SK-N-SH (cell line): ENCODE results near the gene FTO. TPM values are rescaled to one million over a fixed set of nuclear protein-coding genes. Genes with fewer than 3 reads are reported as not detected.

ENCODE experiments used
- CTCF ChIA-PET: fragments of 300-600, 350-600 bp; formaldehyde crosslinking; extraction: SDS; loops from one replicate; lab custom pipeline; 2021; lab: Yijun Ruan, JAX
- POLR2A ChIA-PET: fragments of 350-600 bp; sonication (Branson Sonifier 250); formaldehyde crosslinking; extraction: SDS; loops from one replicate; lab custom pipeline; 2020; ENCODE audit warnings: antibody characterized with exemption, inconsistent platforms; lab: Yijun Ruan, JAX
- DNase-seq: peaks from one replicate; pipeline ENCODE4 v3.0.0; 2012
- H2AFZ ChIP-seq: fragments of 200-600 bp; sonication (generic); 2 replicates; pipeline ENCODE4 v1.8.1; 2016; ENCODE audit warnings: antibody characterized with exemption, mild to moderate bottlenecking, low read depth
- H3F3A ChIP-seq: fragments of 200-600 bp; sonication (generic); replicated peaks from 2 replicates; pipeline ENCODE3; 2016; ENCODE audit warnings: antibody characterized with exemption, mild to moderate bottlenecking; ENCODE audit not compliant: insufficient read depth
- H3K27ac ChIP-seq, 2 experiments: fragments of 200-500 bp in 1 of 2; fragments of 200-600 bp in 1 of 2; sonication (Bioruptor generic) in 1 of 2; sonication (generic), shearing (Covaris generic) in 1 of 2; 2 replicates each; pipeline versions ENCODE4 v1.5.1 to v1.6.1; 2014 to 2016; ENCODE audit warnings: low read depth in 2 of 2, inconsistent platforms in 1 of 2, low read length in 1 of 2, mild to moderate bottlenecking in 1 of 2, mixed read lengths in 1 of 2
- H3K27me3 ChIP-seq: fragments of 200-600 bp; sonication (generic), shearing (Covaris generic); 2 replicates; pipeline ENCODE4 v1.6.1; 2016; ENCODE audit warnings: mixed run types; ENCODE audit not compliant: insufficient read depth
- H3K36me3 ChIP-seq, 2 experiments: fragments of 200-500 bp in 1 of 2; fragments of 200-600 bp in 1 of 2; sonication (Bioruptor generic) in 1 of 2; sonication (generic) in 1 of 2; replicated peaks in 1 of 2; 2 replicates each; pipeline versions ENCODE3 to v1.5.1; 2014 to 2016; ENCODE audit warnings: low read length in 1 of 2, mild to moderate bottlenecking in 1 of 2; ENCODE audit not compliant: insufficient read depth in 2 of 2, control insufficient read depth in 1 of 2
- H3K4me1 ChIP-seq, 2 experiments: fragments of 200-500 bp in 1 of 2; fragments of 200-600 bp in 1 of 2; sonication (Bioruptor generic) in 1 of 2; sonication (generic), shearing (Covaris generic) in 1 of 2; 2 replicates each; pipeline versions ENCODE4 v1.5.1 to v1.6.1; 2014 to 2016; ENCODE audit warnings: low read depth in 1 of 2, low read length in 1 of 2, mixed run types in 1 of 2; ENCODE audit not compliant: insufficient read depth in 2 of 2, control insufficient read depth in 1 of 2
- H3K4me2 ChIP-seq: fragments of 200-600 bp; sonication (generic), shearing (Covaris generic); 2 replicates; pipeline ENCODE4 v1.6.1; 2017; ENCODE audit warnings: mixed run types
- H3K4me3 ChIP-seq, 2 experiments: fragments of 200-500 bp in 1 of 2; fragments of 200-600 bp in 1 of 2; sonication (Bioruptor generic) in 1 of 2; sonication (generic), shearing (Covaris generic) in 1 of 2; 2 replicates each; pipeline versions ENCODE4 v1.5.1 to v1.8.1; 2014 to 2016; ENCODE audit warnings: low read depth in 2 of 2, inconsistent platforms in 1 of 2, low read length in 1 of 2, mild to moderate bottlenecking in 1 of 2, mixed read lengths in 1 of 2, moderate library complexity in 1 of 2
- H3K79me2 ChIP-seq: fragments of 200-600 bp; sonication (generic); 2 replicates; pipeline ENCODE4 v1.8.1; 2017; ENCODE audit warnings: mild to moderate bottlenecking; ENCODE audit not compliant: insufficient read depth
- H3K9ac ChIP-seq: fragments of 200-600 bp; sonication (generic); 2 replicates; pipeline ENCODE4 v1.6.1; 2017; ENCODE audit warnings: mixed run types
- H3K9me2 ChIP-seq: fragments of 200-600 bp; sonication (generic); 2 replicates; pipeline ENCODE4 v1.6.1; 2017; ENCODE audit warnings: mixed run types
- H3K9me3 ChIP-seq: fragments of 200-600 bp; sonication (generic); 2 replicates; pipeline ENCODE4 v1.6.1; 2017; ENCODE audit warnings: mixed run types, mild to moderate bottlenecking, moderate library complexity
- H4K20me1 ChIP-seq: fragments of 200-600 bp; sonication (generic); 2 replicates; pipeline ENCODE4 v1.6.1; 2017; ENCODE audit warnings: mild to moderate bottlenecking, mixed run types; ENCODE audit not compliant: insufficient read depth
- CHD2 ChIP-seq: fragments of 150-350 bp; IDR thresholded peaks from 2 replicates; pipeline ENCODE4 v1.6.1; 2018; ENCODE audit warnings: low read length; ENCODE audit not compliant: partially characterized antibody
- CTCF ChIP-seq: fragments of 200-600 bp; sonication (generic); IDR thresholded peaks from 2 replicates; pipeline ENCODE4 v1.6.1; 2017; ENCODE audit warnings: antibody characterized with exemption, mild to moderate bottlenecking, moderate library complexity
- ELF1 ChIP-seq: IDR thresholded peaks from 2 replicates; pipeline ENCODE4 v1.4.0; 2012
- FOSL2 ChIP-seq: IDR thresholded peaks from 2 replicates; pipeline ENCODE4 v1.4.0; 2012; ENCODE audit warnings: low read depth, mild to moderate bottlenecking, moderate library complexity, borderline replicate concordance
- FOXJ3 ChIP-seq: sonication (generic); formaldehyde crosslinking; IDR thresholded peaks from 2 replicates; pipeline ENCODE4 v1.5.1; 2020; ENCODE audit warnings: mild to moderate bottlenecking, missing genetic modification reagents
- FOXM1 ChIP-seq: IDR thresholded peaks from 2 replicates; pipeline ENCODE4 v1.4.0; 2012; ENCODE audit warnings: low read depth, mild to moderate bottlenecking
- GABPA ChIP-seq: IDR thresholded peaks from 2 replicates; pipeline ENCODE4 v1.4.0; 2012; ENCODE audit warnings: low read depth, mild to moderate bottlenecking
- IRF3 ChIP-seq: fragments of 150-350 bp; IDR thresholded peaks from 2 replicates; pipeline ENCODE4 v1.6.1; 2016; ENCODE audit warnings: mild to moderate bottlenecking, low read depth, low read length
- MAX ChIP-seq: IDR thresholded peaks from 2 replicates; pipeline ENCODE4 v1.4.0; 2012; ENCODE audit warnings: low read depth
- MEF2A ChIP-seq: IDR thresholded peaks from 2 replicates; pipeline ENCODE4 v1.4.0; 2012; ENCODE audit warnings: low read depth, borderline replicate concordance
- MXI1 ChIP-seq: IDR thresholded peaks from 2 replicates; pipeline ENCODE4 v1.6.1; 2012; ENCODE audit warnings: mild to moderate bottlenecking, low read depth, low read length, improper control_type of control experiment
- NRF1 ChIP-seq: IDR thresholded peaks from 2 replicates; pipeline ENCODE4 v1.6.1; 2012; ENCODE audit warnings: low read depth, mild to moderate bottlenecking, low read length
- PBX3 ChIP-seq: IDR thresholded peaks from 2 replicates; pipeline ENCODE4; 2012
- RCOR1 ChIP-seq: fragments of 150-350 bp; IDR thresholded peaks from 2 replicates; pipeline ENCODE4 v1.6.1; 2017; ENCODE audit warnings: antibody characterized with exemption, low read length
- RXRA ChIP-seq: IDR thresholded peaks from 2 replicates; pipeline ENCODE4 v1.4.0; 2012; ENCODE audit warnings: low read depth, mild to moderate bottlenecking, borderline replicate concordance
- SMC3 ChIP-seq: IDR thresholded peaks from 2 replicates; pipeline ENCODE4 v1.6.1; 2012; ENCODE audit warnings: low read depth, low read length, improper control_type of control experiment
- TAF1 ChIP-seq: IDR thresholded peaks from 2 replicates; pipeline ENCODE4 v1.6.1; 2012; ENCODE audit warnings: low read depth, mild to moderate bottlenecking, low read length, moderate library complexity, borderline replicate concordance
- TCF12 ChIP-seq: IDR thresholded peaks from 2 replicates; pipeline ENCODE4 v1.4.0; 2012
- TEAD4 ChIP-seq: IDR thresholded peaks from 2 replicates; pipeline ENCODE4 v1.4.0; 2012; ENCODE audit warnings: mild to moderate bottlenecking, borderline replicate concordance; ENCODE audit not compliant: insufficient read depth
- USF1 ChIP-seq: IDR thresholded peaks from 2 replicates; pipeline ENCODE4 v1.4.0; 2012; ENCODE audit warnings: low read depth, borderline replicate concordance
- YY1 ChIP-seq: IDR thresholded peaks from 2 replicates; pipeline ENCODE4 v1.4.0; 2012; ENCODE audit warnings: low read depth, mild to moderate bottlenecking
- ZBTB33 ChIP-seq: IDR thresholded peaks from 2 replicates; pipeline ENCODE4 v1.4.0; 2012; ENCODE audit warnings: low read depth, borderline replicate concordance
- WGBS: methylation state at CpG from one replicate; pipeline ENCODE4 v1.1.6; 2017; ENCODE audit warnings: low lambda C conversion rate; 5-methylcytosine and 5-hydroxymethylcytosine counted together
- polyA plus RNA-seq, 3 experiments: library from polyadenylated mRNA; depleted of rRNA; stranded (reverse); fragments of >200 nt; gene quantifications; 2 replicates each; pipeline ENCODE4 v1.2.3, GENCODE V29; 2012

The FTO gene
- polyA plus RNA-seq, 1 of the 3 experiments (the other 2 are of a cell fraction): 41.2 TPM

GRCh38 chr16:53946746-53947386 lies 242.9 kb downstream of the FTO start:
- Histone ChIP-seq H3K9me2 (no peaks in the 10 kb centered on the region), H3K4me2 (no peak overlapping the region), H3K36me3 (no peaks in the 10 kb centered on the region), H3K27ac (no peak overlapping the region), H3F3A (no peaks in the 10 kb centered on the region), H2AFZ (no peak overlapping the region), H3K79me2 (no peaks in the 10 kb centered on the region), H3K9ac (no peak overlapping the region), H3K27me3 (no peaks in the 10 kb centered on the region), H4K20me1 (no peaks in the 10 kb centered on the region), H3K4me3 (no peak overlapping the region), H3K9me3 (no peaks in the 10 kb centered on the region), H3K4me1 (peaks cover 0 to 14% of the 10 kb centered on the region in 2 experiments; a peak in 2 of 4 replicates)
- WGBS: 100% methylated on average over 5 of the region's 5 CpGs
- no peak for DNase-seq
- POLR2A ChIA-PET: no interaction called here
- TF ChIP-seq SMC3 (no peak), MXI1 (no peak)
- CTCF ChIA-PET: interaction anchor here (1.2 to 4.7 kb wide), 5 partner anchors 10 to 397 kb away, joined by 3 to 20 read pairs (median 4); no protein-coding TSS in a partner anchor

- Histone ChIP-seq H3K79me2 (no peaks in the 10 kb centered on the region), H3K9me3 (no peaks in the 10 kb centered on the region), H3K4me2 (no peak overlapping the region), H3K27me3 (no peaks in the 10 kb centered on the region), H2AFZ (no peak overlapping the region), H4K20me1 (no peaks in the 10 kb centered on the region), H3K36me3 (no peaks in the 10 kb centered on the region), H3K4me1 (peaks cover 0 to 14% of the 10 kb centered on the region in 2 experiments; a peak in 2 of 4 replicates), H3F3A (no peaks in the 10 kb centered on the region), H3K9ac (no peak overlapping the region), H3K9me2 (no peaks in the 10 kb centered on the region), H3K4me3 (no peak overlapping the region), H3K27ac (no peak overlapping the region)
- ChIA-PET POLR2A (no interaction called here), CTCF (interaction anchor here (0.6 to 4.7 kb wide), 5 partner anchors 10 to 87 kb away, joined by 3 to 20 read pairs (median 4); no protein-coding TSS in a partner anchor)
- DNase-seq: no peak
- WGBS: 87% methylated on average over 7 of the region's 7 CpGs
- TF ChIP-seq IRF3 (no peak), RXRA (no peak), TEAD4 (no peak), NRF1 (no peak), PBX3 (no peak), USF1 (no peak), RCOR1 (no peak), ZBTB33 (no peak), MAX (no peak), FOSL2 (no peak), TAF1 (no peak), FOXJ3 (CRISPR knock-in tag) (no peak), MEF2A (no peak), YY1 (no peak), FOXM1 (no peak), CHD2 (no peak), ELF1 (no peak), GABPA (no peak), TCF12 (no peak), CTCF (no peak)
Observed at GRCh38 chr16:53947642-53948041, 243.7 kb downstream of the FTO start.
